ENCODE results near the gene NACC1. TPM values are rescaled to one million over a fixed set of nuclear protein-coding genes. Genes with fewer than 3 reads are reported as not detected.
"Not testable (repeated sequence)": the region's sequence is repeated elsewhere in the genome, so short reads cannot be mapped to it uniquely, and the experiment has no call there.

The NACC1 gene
- total RNA-seq, 1 donor from 2014 or later = 10.4 TPM

DNA sequence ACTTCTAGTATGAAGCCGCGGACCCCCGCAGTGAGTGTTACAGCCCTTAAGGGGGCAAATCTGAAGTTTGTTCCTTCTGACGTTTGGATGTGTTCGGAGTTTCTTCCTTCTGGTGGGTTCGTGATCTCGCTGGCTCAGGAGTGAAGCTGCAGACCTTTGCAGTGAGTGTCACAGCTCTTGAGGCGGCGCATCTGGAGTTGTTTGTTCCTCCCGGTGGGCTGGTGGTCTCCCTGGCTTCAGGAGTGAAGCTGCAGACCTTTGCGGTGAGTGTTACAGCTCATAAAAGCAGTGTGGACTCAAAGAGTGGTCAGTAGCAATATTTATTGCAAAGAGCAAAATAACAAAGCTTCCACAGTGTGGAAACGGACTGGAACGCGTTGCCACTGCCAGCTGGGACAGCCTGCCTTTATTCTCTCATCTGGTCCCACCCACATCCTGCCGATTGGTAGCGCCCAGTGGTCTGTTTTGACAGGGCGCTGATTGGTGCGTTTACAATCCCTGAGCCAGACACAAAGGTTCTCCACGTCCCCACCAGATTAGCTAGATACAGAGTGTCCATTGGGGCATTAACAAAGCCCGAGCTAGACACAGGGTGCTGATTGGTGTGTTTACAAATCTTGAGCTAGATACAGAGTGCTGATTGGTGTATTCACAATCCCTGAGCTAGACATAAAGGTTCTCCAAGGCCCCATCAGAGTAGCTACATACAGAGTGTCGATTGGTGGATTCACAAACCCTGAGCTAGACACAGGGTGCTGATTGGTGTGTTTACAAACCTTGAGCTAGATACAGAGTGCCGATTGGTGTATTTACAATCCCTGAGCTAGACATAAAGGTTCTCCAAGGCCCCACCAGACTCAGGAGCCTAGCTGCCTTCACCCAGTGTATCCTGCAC is 67.9 kb downstream of the NACC1 start:
- not testable (repeated sequence) for H3K27me3 ChIP-seq (ENCODE audit: control insufficient read depth in 3 of 3, insufficient read depth in 3 of 3, low read length in 3 of 3); H3K4me3 ChIP-seq (ENCODE audit: low read length in 3 of 3); H3K9me3 ChIP-seq (ENCODE audit: control insufficient read depth in 3 of 3, low read length in 3 of 3); H3K4me1 ChIP-seq (ENCODE audit: control insufficient read depth in 3 of 3, insufficient read depth in 3 of 3, low read length in 3 of 3); H3K9ac ChIP-seq (ENCODE audit: low read depth in 1 of 3, low read length in 3 of 3); H3K36me3 ChIP-seq (ENCODE audit: control insufficient read depth in 3 of 3, insufficient read depth in 3 of 3, low read length in 3 of 3); H3K27ac ChIP-seq (ENCODE audit: low read depth, low read length)

DNA sequence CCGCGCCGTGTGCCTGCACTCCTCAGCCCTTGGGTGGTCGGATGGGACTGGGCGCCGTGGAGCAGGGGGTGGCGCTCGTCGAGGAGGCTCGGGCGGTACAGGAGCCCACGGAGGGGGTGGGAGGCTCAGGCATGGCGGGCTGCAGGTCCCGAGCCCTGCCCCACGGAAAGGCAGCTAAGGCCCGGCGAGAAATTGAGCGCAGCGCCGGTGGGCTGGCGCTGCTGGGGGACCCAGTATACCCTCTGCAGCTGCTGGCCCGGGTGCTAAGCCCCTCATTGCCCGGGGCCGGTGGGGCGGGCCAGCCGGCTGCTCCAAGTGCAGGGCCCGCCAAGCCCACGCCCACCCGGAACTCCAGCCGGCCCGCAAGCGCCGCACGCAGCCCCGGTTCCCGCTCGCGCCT is 68.6 kb downstream of the NACC1 start:
- H3K4me3 ChIP-seq (ENCODE audit: low read length in 3 of 3); H3K9ac ChIP-seq (ENCODE audit: low read depth in 1 of 3, low read length in 3 of 3); H3K36me3 ChIP-seq (ENCODE audit: control insufficient read depth in 3 of 3, insufficient read depth in 3 of 3, low read length in 3 of 3); H3K27me3 ChIP-seq (ENCODE audit: control insufficient read depth in 3 of 3, insufficient read depth in 3 of 3, low read length in 3 of 3); H3K27ac ChIP-seq (ENCODE audit: low read depth, low read length); H3K4me1 ChIP-seq (ENCODE audit: control insufficient read depth in 3 of 3, insufficient read depth in 3 of 3, low read length in 3 of 3); H3K9me3 ChIP-seq (ENCODE audit: control insufficient read depth in 3 of 3, low read length in 3 of 3): not testable (repeated sequence)

DNA sequence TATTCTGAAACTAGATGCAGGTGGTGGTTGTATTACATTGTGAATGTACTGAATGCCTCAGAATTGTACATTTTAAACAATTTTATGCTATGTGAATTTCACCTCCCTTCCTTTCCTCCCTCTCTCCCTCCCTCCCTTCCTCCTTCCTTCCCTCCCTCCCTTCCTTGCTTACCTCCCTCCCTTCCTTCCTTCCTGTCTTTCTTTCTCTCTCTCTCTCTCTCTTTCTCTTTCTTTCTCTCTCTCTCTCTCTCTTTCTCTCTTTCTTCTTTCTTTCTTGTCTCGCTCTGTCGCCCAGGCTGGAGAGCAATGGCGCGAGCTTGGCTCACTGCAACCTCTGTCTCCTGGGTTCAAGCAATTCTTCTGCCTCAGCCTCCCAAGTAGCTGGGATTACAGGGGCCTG is 69.4 kb downstream of the NACC1 start:
- H3K36me3 ChIP-seq (ENCODE audit: control insufficient read depth in 3 of 3, insufficient read depth in 3 of 3, low read length in 3 of 3) = no peaks in the 10 kb centered on the region
- H3K27me3 ChIP-seq (ENCODE audit: control insufficient read depth in 3 of 3, insufficient read depth in 3 of 3, low read length in 3 of 3) = no peaks in the 10 kb centered on the region
- no peak overlapping the region for H3K27ac ChIP-seq (ENCODE audit: low read depth, low read length)
- no peak overlapping the region for H3K4me3 ChIP-seq (ENCODE audit: low read length in 3 of 3)
- H3K9me3 ChIP-seq (ENCODE audit: control insufficient read depth in 3 of 3, low read length in 3 of 3) = no peaks in the 10 kb centered on the region
- no peaks in the 10 kb centered on the region for H3K4me1 ChIP-seq (ENCODE audit: control insufficient read depth in 3 of 3, insufficient read depth in 3 of 3, low read length in 3 of 3)
- H3K9ac ChIP-seq (ENCODE audit: low read depth in 1 of 3, low read length in 3 of 3) = no peak overlapping the region

DNA sequence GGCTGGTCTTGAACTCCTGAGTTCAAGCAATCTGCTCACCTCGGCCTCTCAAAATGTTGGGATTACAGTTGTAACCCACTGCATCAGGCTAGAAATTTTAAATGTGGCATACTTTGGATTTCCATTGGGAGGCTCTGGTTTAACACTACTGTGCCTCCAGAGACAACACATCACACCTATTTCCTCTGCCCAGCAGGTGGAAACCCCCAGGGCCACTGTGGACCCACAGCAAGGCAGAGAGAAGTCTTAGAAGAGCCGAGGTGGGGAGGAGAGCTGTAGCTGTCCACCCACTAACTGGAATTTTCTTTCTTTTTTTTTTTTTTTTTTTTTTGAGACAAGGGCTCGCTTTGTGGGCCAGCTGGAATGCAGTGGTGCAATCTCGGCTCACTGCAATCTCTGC is 71.5 kb downstream of the NACC1 start:
- H3K4me3 ChIP-seq (ENCODE audit: low read length in 3 of 3) = no peak overlapping the region
- H3K9me3 ChIP-seq (ENCODE audit: control insufficient read depth in 3 of 3, low read length in 3 of 3) = no peaks in the 10 kb centered on the region
- no peak overlapping the region for H3K9ac ChIP-seq (ENCODE audit: low read depth in 1 of 3, low read length in 3 of 3)
- no peak overlapping the region for H3K27ac ChIP-seq (ENCODE audit: low read depth, low read length)
- no peaks in the 10 kb centered on the region for H3K36me3 ChIP-seq (ENCODE audit: control insufficient read depth in 3 of 3, insufficient read depth in 3 of 3, low read length in 3 of 3)
- no peaks in the 10 kb centered on the region for H3K4me1 ChIP-seq (ENCODE audit: control insufficient read depth in 3 of 3, insufficient read depth in 3 of 3, low read length in 3 of 3)
- H3K27me3 ChIP-seq (ENCODE audit: control insufficient read depth in 3 of 3, insufficient read depth in 3 of 3, low read length in 3 of 3) = no peaks in the 10 kb centered on the region

Other genes with a start within 250 kb of the NACC1 start
- gene DNASE2, start 236.8 kb upstream of the NACC1 start, total RNA-seq = 10.4 TPM
- 2.1 TPM for gene KLF1, start 231.1 kb upstream of the NACC1 start, total RNA-seq
- gene GCDH, start 227.1 kb upstream of the NACC1 start, total RNA-seq = 39.7 TPM
- gene SYCE2, start 199.0 kb upstream of the NACC1 start, total RNA-seq = not detected
- 49.1 TPM for gene FARSA, start 184.6 kb upstream of the NACC1 start, total RNA-seq
- gene CALR, start 179.7 kb upstream of the NACC1 start, total RNA-seq = 382 TPM
- 57.9 TPM for gene RAD23A, start 172.4 kb upstream of the NACC1 start, total RNA-seq
- gene GADD45GIP1, start 161.0 kb upstream of the NACC1 start, total RNA-seq = 21.4 TPM
- gene DAND5, start 148.7 kb upstream of the NACC1 start, total RNA-seq = not detected
- 49.1 TPM for gene NFIX, start 122.8 kb upstream of the NACC1 start, total RNA-seq
- 13.6 TPM for gene LYL1, start 15.4 kb upstream of the NACC1 start, total RNA-seq
- gene TRMT1, start 1.5 kb upstream of the NACC1 start, total RNA-seq = 13.0 TPM
- gene STX10, start 32.1 kb downstream of the NACC1 start, total RNA-seq = 24.5 TPM
- 23.5 TPM for gene IER2, start 32.1 kb downstream of the NACC1 start, total RNA-seq

All from skeletal muscle tissue (tissue), 4 donors.